HG03025 (cell line): ENCODE measurements around the gene F2.

ENCODE experiments used
- ATAC-seq: cut with Tn5 transposase; IDR thresholded peaks from one replicate; pipeline ENCODE4 v1.9.1; 2021; ENCODE audit warnings: mild to moderate bottlenecking, moderate library complexity; ENCODE audit not compliant: unreplicated experiment, low FRiP score

F2 gene

GRCh38 chr11:46736615-46737014 is 17.6 kb downstream of the F2 start:
- no peak for ATAC-seq

GRCh38 chr11:46737699-46738098 is 18.7 kb downstream of the F2 start:
- ATAC-seq = no peak

- ATAC-seq = no peak
Measured at GRCh38 chr11:46738887-46739286, 19.9 kb downstream of the F2 start.

GRCh38 chr11:46741600-46742484 is 22.8 kb downstream of the F2 start:
- ATAC-seq = no peak

GRCh38 chr11:46743043-46743442 is 24.0 kb downstream of the F2 start:
- no peak for ATAC-seq

- ATAC-seq = no peak
Measured at GRCh38 chr11:46743693-46744339, 24.8 kb downstream of the F2 start.

- no peak for ATAC-seq
Measured at GRCh38 chr11:46745328-46745727, 26.3 kb downstream of the F2 start.

GRCh38 chr11:46745995-46746394 is 27.0 kb downstream of the F2 start:
- ATAC-seq = no peak

GRCh38 chr11:46747150-46747549 is 28.1 kb downstream of the F2 start:
- no peak for ATAC-seq

GRCh38 chr11:46755962-46756361 is 36.9 kb downstream of the F2 start:
- ATAC-seq = no peak

- no peak for ATAC-seq
Measured at GRCh38 chr11:46759196-46759595, 40.2 kb downstream of the F2 start.

GRCh38 chr11:46760429-46761128 is 41.6 kb downstream of the F2 start:
- ATAC-seq = no peak

- ATAC-seq = no peak
Measured at GRCh38 chr11:46761807-46762206, 42.8 kb downstream of the F2 start.

- ATAC-seq = no peak
Measured at GRCh38 chr11:46762248-46762647, 43.2 kb downstream of the F2 start.

GRCh38 chr11:46766656-46767055 is 47.6 kb downstream of the F2 start:
- ATAC-seq = no peak

- ATAC-seq = no peak
Measured at GRCh38 chr11:46769636-46770221, 50.7 kb downstream of the F2 start.

- ATAC-seq = no peak
Measured at GRCh38 chr11:46776878-46777277, 57.9 kb downstream of the F2 start.

GRCh38 chr11:46778416-46778815 is 59.4 kb downstream of the F2 start:
- no peak for ATAC-seq
